ENCODE results near the gene TBC1D22A.
"Not testable (repeated sequence)": the region's sequence is repeated elsewhere in the genome, so short reads cannot be mapped to it uniquely, and the experiment has no call there.

Gene TBC1D22A

DNA sequence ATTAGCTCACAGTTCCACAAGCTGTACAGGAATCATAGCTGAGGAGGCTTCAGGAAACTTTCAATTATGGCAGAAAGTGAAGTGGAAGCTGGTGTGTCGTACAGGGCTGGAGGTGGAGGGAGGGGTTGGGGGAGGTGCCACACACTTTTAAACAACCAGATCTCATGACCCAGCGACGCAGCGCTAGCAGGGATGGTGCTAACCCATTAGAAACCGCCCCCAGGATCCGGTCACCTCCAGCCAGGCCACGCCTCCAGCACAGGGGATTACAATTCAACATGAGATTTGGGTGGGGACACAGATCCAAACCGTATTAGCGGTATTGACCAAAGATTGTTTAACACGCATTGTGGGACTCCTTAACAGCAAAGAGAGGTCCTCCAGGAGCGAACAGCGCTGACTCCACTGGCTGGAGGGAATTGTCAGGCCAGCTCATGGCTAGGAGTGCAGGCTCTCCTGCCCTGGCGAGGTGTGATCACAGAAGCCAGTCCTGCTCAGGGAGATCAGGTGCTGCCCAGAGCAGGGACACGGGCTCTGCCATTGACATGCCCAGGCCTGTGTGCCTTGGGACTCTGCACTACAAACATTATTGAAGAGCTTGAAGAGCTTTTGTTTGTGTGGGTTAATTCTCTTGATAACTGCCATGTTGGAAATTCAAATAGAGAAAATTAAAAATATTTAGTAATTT is 215.3 kb downstream of the TBC1D22A start:
- DNase-seq (ENCODE audit: insufficient read length, low spot score) (no peak), FAIRE-seq (no peak)

DNA sequence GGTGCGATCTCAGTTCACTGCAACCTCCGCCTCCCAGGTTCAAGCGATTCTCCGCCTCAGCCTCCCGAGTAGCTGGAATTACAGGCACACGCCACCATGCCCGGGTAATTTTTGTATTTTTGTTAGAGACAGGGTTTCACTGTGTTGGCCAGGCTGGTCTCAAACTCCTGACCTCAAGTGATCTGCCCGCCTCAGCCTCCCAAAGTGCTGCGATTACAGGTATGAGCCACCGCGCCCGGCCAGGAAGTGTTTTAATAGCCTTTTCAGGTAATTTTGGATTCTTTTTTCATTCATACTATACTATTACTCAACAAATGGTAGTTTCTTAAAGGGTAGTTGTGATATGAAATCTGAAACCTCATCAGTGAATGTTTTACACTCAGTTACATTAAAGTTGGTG is 216.2 kb downstream of the TBC1D22A start:
- not testable (repeated sequence) for DNase-seq (ENCODE audit: insufficient read length, low spot score); FAIRE-seq

DNA sequence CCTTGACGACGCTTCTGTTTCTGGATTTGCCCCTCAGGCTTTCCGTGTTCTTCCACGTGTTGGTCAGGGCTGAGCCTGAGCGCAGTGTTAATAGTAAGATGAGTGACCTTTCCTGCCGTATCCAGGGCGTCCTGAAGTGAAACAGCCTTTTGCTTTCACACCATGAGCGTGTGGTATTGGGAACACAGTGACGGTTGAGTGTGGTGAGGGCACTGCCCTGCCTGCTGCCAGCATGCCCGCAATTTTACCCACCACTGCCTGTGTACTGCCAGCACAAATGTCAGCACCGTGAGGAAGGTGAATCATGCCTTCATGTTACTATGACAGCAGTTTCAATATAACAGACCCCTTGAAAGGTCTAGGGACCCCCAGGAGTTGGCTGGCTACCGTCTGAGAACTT is 217.1 kb downstream of the TBC1D22A start:
- FAIRE-seq (no peak), DNase-seq (ENCODE audit: insufficient read length, low spot score) (no peak)

DNA sequence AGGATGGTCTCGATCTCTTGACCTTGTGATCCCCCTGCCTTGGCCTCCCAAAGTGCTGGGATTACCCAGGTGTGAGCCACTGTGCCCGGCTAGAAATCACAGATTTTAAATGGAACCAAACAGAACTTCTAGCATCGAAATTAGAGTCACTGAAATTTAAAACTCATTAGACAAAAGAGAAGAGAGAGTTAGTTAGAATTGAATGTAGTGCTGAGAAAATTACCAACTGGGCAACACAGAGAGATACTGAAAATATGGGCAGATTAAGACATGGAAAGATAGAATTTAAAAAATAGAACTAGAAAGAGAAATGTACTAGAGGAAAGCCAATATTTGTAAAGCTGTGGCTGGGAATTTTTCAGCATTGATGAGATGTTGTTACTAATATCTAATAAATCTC is 217.9 kb downstream of the TBC1D22A start:
- FAIRE-seq = no peak

DNA sequence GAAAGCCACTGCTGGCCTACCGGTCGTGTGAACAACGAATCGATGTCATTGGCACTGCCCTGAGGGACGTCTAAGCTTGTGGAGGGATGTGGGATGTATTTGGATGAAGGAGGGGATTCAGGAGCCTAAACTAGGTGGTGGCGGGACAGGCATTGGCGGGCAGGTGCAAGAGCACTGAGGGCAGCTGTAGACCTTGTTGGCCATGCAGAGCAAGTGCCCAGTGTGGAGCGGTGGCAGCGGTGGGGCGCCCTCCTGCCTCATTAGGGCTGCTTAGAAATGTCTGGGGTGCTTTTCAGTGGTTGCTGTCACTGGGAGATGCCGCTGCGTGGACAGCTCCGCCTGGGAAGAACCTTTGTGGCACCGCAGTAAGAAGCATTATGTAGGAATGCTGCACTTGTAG is 220.2 kb downstream of the TBC1D22A start:
- FAIRE-seq = no peak
- no peak for DNase-seq (ENCODE audit: insufficient read length, low spot score)

More for the DNA sequence above, 217.9 kb downstream of the TBC1D22A start:
- no peak for DNase-seq (ENCODE audit: insufficient read length, low spot score)

DNA sequence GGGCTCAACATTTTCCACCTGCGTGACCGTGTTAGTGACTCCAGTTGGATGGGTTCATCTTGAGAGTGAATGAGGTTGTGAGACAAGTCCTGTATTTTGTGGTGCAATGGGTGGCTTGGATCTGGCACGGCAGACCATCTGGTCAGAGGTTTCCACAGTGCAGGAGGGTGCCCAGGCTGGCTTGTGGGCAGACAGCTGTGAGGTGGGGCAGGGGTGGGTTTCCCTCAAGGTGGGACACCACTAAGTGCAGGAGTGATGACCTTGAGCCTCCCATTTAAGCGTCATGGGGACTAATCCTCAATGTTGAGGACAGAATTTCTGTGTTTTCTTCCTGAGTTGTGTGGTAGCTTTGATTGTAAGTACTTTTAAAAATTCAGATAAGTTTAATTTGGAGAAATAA is 220.6 kb downstream of the TBC1D22A start:
- DNase-seq (ENCODE audit: insufficient read length, low spot score) (no peak), FAIRE-seq (no peak)

DNA sequence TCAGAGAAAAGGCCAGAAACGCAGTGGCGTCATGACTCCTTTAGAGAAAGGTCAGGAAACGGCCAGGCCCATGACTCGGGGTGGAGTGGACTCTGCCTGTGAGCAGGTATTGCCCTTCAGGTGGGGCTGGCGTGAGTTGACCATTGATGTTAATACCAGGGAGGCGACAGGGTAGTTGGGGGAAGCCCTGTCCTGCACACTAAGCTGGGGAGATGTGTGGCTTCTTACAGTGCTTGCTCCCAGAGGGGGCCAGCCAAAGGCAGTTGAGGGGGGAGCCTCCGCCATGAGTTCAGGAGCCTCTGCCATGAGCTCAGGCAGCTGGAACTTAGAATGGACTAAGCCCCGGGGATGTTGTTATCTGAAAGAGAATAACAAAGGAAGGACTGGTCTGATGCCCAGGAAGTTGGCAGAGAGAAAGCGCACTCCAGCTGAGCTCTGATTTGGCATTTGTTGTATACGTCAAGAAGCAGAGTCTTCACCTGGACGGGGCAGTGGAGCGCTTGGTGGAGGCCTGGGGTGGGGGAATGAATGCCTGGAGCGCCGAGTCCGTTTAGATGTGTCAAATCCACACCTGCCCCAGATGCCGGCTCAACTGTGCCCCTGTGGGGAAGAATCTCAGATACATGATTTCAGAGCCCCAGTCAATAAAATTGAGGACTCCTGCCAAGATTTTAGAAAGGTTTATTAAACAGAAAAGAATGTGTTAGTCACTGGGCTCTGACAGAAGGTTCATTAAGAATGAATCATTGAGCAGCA is 222.5 kb downstream of the TBC1D22A start:
- FAIRE-seq = no peak
- DNase-seq (ENCODE audit: insufficient read length, low spot score) = no peak

DNA sequence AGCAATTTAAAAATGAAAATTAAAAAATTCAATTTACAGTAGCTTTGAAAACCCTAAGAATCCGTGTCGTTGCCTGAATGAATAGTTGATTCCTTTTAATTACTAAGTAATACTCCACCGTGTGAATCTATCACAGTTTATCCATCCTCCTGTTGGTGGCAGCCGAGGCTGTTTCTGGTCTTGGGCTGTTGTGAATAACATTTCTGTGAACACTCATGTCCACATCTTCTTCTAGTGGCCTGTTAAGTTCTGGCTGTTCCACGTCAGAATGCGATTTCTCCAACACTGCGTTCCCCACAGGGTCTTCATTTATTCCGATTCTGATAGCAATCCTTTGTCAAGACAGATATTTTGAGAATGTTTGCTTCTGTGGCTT is 223.0 kb downstream of the TBC1D22A start:
- FAIRE-seq = no peak
- DNase-seq (ENCODE audit: insufficient read length, low spot score) = no peak

DNA sequence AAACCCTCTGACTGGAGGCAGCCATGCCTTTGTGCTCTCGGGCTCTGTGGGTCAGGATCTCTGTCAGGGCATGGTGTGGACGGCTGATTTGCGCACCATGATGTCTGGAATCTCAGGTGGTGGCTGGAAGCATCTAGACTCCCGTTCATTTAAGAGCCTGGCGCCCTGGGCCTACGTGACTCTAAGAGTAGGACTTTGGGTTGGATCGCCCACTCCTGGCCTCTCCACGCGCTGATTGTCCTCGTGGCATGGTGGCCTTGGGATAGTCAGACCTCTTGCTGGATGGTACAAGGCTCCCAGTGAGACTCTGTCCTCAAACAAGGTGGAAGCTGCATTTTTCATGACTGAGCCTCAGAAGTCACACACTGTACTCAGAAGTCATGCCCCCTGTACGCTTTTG is 224.3 kb downstream of the TBC1D22A start:
- no peak for DNase-seq (ENCODE audit: insufficient read length, low spot score)
- no peak for FAIRE-seq

DNA sequence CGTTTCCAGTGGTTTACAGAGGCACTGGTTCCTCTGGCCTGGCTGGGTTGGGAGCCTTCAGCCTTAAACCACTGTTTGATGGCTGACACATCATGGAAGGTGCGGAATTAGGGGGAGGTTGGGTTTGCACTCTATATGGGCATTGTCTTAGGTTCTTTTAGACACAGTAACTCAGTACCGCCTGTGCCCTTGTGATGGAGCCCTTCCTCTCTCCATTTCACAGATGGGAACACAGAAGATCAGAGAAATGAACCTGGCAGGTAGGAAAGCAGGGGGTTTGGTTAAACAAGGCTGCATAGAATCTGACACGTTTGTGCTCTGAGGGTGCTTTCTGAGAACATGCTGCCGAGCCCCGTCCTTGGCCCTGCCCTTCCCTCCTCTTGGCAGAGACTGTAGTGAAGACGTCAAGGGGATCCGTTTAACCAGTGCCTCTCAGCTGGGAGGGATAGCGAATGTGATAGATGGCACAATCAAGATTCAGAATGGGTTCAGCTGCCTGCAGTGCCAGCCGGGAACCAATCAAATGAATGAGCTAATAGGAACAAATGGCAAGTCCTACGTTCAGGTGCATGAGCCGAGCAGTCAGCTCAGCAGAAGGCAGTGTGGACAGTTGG is 228.6 kb downstream of the TBC1D22A start:
- no peak for FAIRE-seq
- no peak for DNase-seq (ENCODE audit: insufficient read length, low spot score)

DNA sequence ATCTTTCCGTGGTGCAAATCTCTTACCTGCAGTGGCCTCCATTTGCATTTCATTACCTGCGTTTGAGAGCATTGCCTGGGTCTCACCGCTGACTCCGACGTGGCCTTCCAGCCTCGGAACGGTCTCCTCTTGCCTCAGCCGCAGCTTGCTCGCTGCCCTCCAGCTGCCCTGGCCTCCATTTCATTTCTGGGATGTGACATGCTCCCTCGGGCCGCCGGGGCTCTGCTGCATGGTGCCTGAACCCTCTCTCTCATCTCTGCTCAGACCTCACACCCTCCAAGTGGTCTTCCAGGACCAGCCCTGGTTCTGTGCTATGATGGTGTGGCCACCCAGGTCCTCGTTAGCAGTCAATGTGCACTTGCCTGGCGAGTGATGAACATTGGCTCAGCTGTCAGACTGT is 229.2 kb downstream of the TBC1D22A start:
- no peak for FAIRE-seq

DNA sequence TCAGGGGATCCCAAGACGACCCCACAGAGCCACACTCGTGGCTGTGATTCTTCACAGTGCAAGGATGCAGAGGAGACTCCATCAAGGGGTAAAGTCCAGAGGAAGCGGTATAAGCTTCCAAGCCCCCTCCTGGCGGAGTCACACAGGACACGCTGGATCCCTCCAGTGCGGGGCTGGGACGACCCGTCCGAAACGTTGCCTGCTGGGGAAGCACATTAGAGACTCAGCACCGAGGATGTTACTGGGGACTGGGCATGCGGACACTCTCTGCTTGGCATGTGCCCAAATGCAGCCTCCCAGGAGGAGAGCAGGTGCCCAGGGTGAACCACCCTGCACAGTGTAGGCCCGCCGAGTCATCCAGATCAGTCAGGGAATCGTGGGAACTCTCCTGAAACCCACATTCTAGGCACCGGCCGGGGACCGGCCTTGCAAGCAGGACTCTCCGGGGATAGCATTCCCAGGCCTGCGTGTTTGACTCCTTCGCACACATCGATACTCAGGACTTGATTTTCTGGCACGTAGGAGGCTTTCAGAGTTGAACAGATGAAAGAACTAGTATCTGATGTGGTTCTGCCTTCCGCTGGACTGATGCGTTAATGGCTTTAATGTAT is 229.8 kb downstream of the TBC1D22A start:
- DNase-seq (ENCODE audit: insufficient read length, low spot score) (no peak), FAIRE-seq (no peak)

More for the DNA sequence above, 229.2 kb downstream of the TBC1D22A start:
- no peak for DNase-seq (ENCODE audit: insufficient read length, low spot score)

DNA sequence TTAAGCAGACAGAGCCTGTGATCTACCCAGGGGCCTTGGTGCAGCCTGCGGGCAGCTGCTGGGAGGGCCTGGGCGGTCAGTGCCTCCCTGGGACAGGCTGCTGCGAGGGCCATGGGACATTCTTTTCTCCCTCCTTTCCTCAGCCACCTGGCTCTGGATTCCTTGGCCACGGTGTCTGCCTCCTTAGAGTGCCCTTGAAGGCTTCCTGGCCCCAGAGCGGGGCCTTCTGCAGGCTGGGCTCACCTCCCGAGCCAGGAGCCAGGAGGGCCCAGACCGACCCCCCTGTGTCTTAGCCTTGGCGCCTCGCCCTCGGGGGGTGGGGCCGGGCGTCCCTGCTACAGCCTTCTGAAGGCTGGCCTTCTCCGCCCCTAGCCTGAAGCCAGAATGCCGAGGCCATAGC is 231.2 kb downstream of the TBC1D22A start:
- FAIRE-seq = no peak
- no peak for DNase-seq (ENCODE audit: insufficient read length, low spot score)

DNA sequence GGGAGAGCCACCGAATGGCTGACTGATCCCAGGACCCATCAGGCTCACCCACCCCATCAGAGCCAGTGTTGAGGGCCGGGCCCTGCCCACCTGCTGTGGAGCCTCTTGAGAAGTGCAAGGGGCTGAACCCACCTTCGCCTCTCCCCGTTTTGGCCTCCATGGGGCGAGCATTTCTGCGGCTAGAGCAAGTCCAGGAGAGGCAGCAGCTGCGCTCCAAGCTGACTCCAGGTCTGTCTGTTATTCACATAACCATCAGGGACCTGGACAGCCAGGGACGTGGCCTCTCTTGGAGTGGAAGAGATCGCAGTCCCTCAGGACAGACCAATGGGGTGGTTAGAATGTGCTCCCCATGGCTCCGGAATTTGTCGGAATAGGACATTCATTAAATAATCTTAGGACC is 231.8 kb downstream of the TBC1D22A start:
- DNase-seq (ENCODE audit: insufficient read length, low spot score) = no peak
- FAIRE-seq = no peak

DNA sequence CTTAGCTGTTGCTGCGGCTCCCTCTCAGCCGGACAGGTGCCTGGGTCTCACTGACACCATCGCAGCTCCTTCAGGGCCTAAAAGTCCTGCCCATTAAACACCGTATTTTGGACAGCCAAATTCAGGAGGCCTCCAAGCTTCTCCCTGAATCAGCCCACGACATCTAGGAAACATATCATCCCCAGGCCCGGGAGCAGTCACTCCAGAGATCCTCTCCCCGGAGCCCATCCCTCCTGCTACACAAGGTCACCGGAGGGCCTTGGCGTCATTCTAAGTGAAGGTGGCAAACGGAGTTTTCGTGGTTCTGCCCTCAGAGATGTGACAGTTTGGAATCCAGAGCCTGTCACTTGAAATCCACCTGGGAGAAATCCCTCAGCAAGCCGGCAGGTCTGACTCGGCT is 232.5 kb downstream of the TBC1D22A start:
- FAIRE-seq (no peak), DNase-seq (ENCODE audit: insufficient read length, low spot score) (no peak)

DNA sequence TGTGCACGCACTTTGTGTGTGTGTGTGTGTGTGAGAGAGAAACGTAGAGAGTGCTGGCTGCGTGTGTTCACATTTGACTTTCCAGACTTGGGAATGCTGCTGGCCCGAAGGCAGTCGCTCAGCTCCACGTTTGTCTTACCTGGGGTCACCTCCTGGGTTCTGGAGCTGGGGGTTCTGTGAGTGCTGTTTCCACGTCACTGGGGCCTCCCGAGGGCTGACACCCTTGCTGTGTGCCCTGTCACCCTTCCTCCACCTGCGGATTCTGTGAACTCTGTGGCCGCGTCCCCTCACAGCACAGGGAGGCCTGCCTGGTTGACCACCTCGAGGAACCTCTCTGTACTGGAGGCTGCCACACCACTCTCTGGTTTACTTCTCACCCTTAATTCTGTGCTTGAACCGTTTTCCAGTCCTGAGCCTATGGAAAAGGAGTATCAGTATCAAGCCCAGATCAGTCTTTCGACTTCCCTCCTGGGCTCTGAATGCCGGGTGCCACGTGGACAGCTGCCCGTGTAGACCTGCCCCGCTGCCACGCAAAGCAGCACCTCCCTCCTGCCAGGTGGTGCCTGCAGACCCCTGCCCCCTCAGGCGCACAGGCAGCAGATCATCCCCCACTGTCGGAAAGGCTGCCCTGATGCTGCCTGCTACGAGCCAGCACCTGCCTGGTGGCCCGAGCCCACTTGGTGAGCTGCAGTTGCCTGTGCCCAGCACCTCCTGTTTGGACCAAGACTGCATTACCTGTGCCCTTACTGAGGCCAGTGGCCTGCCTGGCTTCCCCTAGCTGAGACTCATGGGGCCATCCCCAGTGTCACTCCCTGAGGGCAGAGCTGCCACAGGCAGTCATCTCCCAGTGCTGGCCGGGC is 233.3 kb downstream of the TBC1D22A start:
- DNase-seq (ENCODE audit: insufficient read length, low spot score) (no peak), FAIRE-seq (no peak)

DNA sequence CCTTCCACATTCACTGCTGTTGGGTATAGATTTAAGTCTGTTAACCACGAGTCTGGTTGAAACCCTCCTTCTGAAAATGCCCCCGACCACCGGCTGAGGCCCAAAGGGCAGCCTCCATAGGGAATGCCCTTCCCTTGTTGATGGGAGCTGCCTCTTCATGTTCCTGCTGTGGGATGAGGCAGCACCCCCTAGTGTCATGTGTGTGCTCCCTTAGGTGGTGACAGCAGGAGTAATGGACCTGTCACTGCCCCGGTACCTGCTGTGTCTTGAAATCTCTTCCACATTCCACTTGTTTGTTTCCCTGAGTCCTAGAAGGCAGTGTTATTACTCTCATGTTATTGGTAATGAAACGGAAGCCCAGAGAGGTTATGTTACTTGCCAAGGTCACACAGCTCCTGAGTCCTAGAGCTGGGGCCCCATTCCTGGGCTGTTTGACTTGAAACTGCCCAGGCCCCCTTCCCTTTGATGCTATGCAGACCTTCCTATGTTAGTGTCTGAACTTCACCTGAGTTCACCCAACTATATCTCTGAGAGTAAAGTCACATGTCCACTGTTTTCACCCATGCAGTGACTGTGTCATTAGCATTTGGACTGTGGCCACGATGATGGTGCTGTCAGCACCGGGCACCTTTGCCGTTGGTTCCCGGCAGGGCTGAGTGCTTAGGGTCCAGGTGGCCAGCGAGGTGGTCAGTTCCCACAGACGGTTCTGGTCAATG is 234.3 kb downstream of the TBC1D22A start:
- FAIRE-seq (no peak), DNase-seq (ENCODE audit: insufficient read length, low spot score) (no peak)

DNA sequence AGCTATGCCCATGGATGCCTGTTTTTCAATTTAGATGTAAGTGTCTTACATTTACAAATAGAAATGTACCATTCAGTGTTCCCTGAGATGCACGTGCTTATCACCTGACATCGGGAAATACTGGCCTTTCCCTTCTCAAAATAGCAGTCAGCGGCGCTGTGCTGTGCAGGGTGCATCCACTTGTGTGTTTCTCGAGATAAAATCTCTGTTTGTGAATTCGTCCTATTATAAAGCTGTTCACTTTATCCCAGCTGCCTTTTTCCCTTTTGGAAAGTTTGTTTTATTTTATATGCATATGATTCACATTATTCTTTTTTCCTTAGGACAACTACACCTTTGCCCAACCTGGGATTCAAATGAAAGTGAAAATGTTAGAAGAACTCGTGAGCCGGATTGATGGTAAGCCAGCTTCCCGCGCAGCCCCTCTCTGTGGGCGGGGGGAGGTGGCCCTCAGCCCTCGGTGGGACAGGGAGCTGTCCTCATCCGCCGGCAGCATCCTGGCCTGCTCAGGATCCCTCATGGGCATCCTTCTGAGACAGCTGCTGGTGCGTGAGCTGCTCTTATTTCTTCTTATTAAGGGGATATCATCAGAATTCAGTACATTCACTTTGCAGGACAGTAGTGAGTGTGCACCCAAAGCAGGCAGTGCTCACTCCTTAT is 235.0 kb downstream of the TBC1D22A start:
- no peak for DNase-seq (ENCODE audit: insufficient read length, low spot score)
- no peak for FAIRE-seq

DNA sequence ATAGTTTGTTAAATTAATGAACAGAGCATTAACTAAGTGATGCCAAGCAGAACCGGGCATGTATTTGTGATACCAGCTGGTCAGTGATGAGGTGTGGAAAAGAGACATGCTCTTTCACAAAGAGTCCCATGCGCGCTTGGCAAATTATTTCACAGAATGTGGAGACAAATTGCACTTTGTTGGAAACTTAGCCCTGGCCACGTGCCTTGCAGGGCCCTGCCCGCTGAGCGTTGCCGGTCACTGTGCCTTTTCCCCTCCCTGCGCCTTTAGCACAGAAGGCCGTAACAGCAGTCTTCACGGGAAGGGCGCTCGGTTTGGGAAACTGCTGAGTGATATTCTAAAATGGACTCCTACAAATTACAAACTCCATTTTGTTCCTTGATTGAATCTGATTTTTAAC is 235.9 kb downstream of the TBC1D22A start:
- DNase-seq (ENCODE audit: insufficient read length, low spot score) (no peak), FAIRE-seq (no peak)

DNA sequence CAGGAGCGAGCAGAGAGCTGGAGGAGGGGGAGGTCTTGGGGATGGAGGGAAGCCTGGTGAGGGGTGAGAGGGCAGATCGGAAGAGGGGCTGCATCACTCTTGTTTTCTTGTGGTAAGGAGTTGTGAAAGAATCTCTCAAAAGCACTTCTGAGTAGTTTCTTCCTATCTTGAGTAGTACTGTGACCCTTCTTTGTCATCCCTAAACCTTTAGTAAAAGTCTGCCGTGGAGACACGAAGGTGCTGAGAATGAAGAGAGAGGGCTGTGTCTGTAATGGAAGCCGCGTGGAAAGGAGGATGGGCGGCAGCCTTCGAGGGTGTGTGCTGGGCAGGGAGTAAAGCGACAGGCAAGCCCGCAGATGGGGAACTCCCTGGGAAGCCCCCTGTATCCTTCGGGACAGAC is 237.8 kb downstream of the TBC1D22A start:
- no peak for FAIRE-seq
- DNase-seq (ENCODE audit: insufficient read length, low spot score) = no peak
